Epithelial cell of proximal tubule (primary cell): Measurements from ENCODE around the gene ERC2. TPM values are rescaled to one million over a fixed set of nuclear protein-coding genes. Genes with fewer than 3 reads are reported as not detected.

Source experiments
- DNase-seq: peaks from one replicate; pipeline ENCODE4 v3.0.0-alpha.2; 2011; ENCODE audit warnings: low read depth
- H3K4me3 ChIP-seq: 2 replicates; pipeline ENCODE4 v1.5.1; 2011; ENCODE audit warnings: low read depth, mild to moderate bottlenecking, low read length
- total RNA-seq: library from RNA; depleted of rRNA; stranded (reverse); fragments of >200 nt; gene quantifications from 2 replicates; pipeline ENCODE4 v1.2.3, GENCODE V29; 2015
- TF ChIP-seq, protein P1 (sequence below): conservative IDR thresholded peaks from 2 replicates; pipeline ENCODE4 v1.5.1; 2012; ENCODE audit warnings: low read depth, mild to moderate bottlenecking, low read length

Gene ERC2
- total RNA-seq, 1 donor from 2014 or later: 2.7 TPM

DNA sequence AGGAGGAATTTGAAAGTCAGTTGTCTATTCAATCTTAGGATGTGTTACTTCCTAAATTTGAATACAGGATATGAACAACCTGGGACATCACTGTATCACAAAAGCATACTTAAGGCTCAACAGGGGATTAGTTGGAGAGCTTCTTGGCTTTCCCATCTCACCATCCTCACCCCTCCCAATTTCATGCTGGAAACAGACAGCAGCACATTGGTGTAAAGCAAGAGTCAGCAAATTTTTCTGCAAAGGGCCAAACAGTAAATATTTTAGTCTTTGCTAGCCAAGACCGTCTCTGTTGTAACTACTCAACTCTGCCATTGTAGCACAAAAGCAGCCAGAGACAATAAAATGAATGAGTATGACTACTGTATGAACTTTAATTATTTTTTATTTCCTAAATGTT is 94.9 kb downstream of the ERC2 start:
- H3K4me3 ChIP-seq: no peak overlapping the region
- no peak for DNase-seq
- TF ChIP-seq, protein P1, sequence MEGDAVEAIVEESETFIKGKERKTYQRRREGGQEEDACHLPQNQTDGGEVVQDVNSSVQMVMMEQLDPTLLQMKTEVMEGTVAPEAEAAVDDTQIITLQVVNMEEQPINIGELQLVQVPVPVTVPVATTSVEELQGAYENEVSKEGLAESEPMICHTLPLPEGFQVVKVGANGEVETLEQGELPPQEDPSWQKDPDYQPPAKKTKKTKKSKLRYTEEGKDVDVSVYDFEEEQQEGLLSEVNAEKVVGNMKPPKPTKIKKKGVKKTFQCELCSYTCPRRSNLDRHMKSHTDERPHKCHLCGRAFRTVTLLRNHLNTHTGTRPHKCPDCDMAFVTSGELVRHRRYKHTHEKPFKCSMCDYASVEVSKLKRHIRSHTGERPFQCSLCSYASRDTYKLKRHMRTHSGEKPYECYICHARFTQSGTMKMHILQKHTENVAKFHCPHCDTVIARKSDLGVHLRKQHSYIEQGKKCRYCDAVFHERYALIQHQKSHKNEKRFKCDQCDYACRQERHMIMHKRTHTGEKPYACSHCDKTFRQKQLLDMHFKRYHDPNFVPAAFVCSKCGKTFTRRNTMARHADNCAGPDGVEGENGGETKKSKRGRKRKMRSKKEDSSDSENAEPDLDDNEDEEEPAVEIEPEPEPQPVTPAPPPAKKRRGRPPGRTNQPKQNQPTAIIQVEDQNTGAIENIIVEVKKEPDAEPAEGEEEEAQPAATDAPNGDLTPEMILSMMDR: no peak

DNA sequence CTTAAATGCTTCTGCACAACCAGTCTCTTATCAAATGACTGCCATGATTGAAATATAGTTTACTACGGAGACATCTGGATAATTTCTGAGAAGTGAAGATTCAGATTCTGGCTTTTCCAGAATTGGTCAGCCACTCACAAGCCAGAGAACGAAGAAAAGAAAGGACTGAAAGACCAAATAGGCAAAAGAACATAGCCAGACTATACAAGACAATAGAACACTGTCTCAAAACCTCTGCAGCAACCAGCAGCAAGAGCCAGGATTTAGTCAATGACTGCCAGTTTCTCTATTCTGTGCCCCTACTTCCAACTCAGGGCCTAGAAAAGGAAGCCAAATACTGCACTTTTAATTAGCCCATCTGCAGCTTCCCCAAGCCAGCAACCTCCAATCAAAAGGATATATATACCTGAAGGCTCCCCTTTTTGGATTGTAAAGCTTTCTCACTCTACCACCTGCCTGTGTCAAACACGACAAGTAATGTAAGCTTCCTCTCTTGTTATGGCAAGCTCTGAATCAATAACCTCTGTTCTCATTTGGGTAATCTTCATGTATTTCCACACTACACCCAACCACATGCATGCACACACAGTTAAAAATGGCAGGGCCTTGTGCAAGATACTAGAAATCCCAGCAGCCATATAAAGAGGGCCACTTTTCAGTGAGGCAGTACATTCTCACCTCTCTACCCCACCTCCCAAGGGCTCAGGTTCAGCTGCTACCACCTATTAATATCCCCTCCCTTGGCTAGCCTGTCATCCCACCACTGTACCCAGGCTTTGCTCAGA is 97.1 kb downstream of the ERC2 start:
- TF ChIP-seq, protein P1: no peak
- no peak for DNase-seq
- H3K4me3 ChIP-seq: no peak overlapping the region

DNA sequence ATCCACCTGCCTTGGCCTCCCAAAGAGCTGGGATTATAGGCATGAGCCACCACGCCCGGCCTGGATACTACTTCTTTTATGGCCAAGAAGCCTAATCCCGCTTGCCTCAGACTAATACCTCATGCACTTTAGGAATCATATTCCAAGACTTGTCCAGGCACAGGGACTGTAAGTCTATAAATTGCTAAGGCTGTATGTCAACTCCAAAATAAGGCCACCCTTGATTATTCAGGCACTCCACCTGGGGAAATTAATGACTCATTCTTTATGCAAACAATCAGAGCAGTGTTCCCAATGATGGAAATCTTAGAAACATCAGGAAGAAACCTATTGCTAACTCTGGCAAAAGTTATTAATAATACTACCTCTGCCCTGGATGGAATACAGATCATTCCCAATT is 98.4 kb downstream of the ERC2 start:
- no peak overlapping the region for H3K4me3 ChIP-seq
- TF ChIP-seq, protein P1: no peak
- no peak for DNase-seq

DNA sequence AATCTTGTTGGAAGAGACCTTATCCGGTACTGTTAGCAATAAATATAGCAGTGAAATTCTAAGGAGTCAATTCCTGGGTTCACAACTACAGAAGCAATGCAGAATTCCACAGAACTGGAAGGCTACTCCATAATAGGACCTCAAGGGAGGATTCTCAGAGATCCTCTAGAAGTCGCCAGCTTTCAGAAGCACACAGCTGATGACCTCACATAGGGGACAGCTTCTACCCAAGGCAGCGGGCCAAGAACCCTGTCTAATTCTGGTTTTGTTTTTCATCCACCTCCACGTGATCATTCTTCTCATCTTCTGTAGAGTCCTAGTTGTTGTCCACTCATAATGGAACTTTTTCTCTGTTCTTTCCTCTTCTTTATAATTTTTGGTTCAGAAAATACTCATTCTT is 99.4 kb downstream of the ERC2 start:
- TF ChIP-seq, protein P1: no peak
- DNase-seq: no peak
- no peak overlapping the region for H3K4me3 ChIP-seq

DNA sequence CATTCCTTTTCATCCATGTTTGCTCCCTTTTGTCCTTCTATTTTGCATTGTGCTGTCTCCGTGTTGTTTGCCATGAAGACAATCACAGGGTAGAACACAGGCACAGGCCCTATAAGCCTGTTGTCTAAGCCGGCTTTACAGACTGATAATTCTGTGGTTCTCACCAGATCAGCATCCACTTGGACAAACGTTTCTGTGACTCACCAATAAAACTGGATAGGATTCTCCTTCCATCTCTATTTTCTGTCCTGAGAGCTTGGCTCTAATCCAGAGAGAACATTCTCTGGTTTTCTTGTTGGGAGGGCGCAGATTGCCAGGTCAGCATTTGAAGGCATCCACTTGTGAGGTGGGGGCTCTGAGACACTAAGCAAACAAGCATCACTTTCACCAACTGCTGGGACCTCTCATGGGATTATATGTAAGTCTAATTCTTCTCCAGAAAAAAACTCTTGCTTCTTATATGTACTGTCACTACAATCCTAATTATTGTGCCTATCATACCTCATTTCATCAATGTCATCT is 101.6 kb downstream of the ERC2 start:
- no peak for DNase-seq
- TF ChIP-seq, protein P1: no peak
- H3K4me3 ChIP-seq: no peak overlapping the region

DNA sequence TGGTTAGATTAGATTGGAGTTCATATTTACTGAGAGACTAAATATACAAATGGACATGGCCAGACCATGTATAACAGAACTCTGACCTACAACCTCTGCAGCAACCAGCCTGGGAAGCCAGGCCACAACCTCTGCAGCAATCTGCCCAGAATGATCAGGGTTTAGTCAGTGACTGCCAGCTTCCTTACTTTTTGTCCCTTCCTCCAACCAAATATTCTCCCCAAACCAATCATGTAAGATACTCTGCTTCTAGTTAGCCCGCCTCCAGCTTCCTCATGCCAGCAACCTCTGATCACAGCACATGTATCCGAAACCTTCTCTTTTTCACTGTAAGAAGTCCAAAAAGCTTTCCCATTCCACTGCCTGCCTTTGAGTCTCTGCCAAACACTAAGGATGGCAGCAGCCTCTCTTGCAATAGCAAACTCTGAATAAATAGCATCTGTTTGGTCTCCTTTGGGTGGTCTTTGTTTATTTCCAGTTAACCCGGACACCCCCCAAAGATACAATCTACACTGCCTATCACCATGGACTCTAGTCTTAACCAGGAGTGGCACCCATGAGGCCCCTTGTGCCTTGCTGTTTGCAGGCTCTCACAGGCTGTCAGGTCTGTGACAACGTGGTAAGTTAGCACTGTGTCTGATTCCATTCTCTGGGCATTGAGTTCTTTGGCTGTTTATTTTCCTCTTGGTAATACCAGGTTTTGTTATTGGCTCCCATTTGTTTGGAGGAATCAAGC is 102.2 kb downstream of the ERC2 start:
- DNase-seq: no peak
- TF ChIP-seq, protein P1: no peak
- no peak overlapping the region for H3K4me3 ChIP-seq
